Aorta (tissue), 5 donors: Measurements from ENCODE around the gene NOP9. TPM values are rescaled to one million over a fixed set of nuclear protein-coding genes. Genes with fewer than 3 reads are reported as not detected.

Experiments
- ATAC-seq: fragments of 200-7000 bp; cut with Tn5 transposase; one replicate; pipeline ENCODE4 v1.9.1; 2022; ENCODE audit warnings: moderate library complexity; ENCODE audit not compliant: low FRiP score
- DNase-seq, 2 donors: peaks; one replicate each; pipeline ENCODE4 v3.0.0-alpha.2; 2020
- H3K27ac ChIP-seq, 2 donors: one replicate each; pipeline ENCODE4 v1.5.1; 2013; ENCODE audit warnings: low read length in 2 of 2, mild to moderate bottlenecking in 2 of 2, moderate library complexity in 2 of 2, control low read depth in 1 of 2, inconsistent platforms in 1 of 2, low read depth in 1 of 2
- H3K27me3 ChIP-seq, 2 donors: one replicate each; pipeline ENCODE4 v1.6.1; 2013; ENCODE audit warnings: control low read depth in 1 of 2, low read length in 1 of 2, mild to moderate bottlenecking in 1 of 2, moderate library complexity in 1 of 2; ENCODE audit not compliant: insufficient read depth in 2 of 2, control insufficient read depth in 1 of 2
- H3K36me3 ChIP-seq, 2 donors: one replicate each; pipeline ENCODE4 v1.6.1; 2013; ENCODE audit warnings: control low read depth in 1 of 2, low read length in 1 of 2, mild to moderate bottlenecking in 1 of 2; ENCODE audit not compliant: insufficient read depth in 2 of 2, control insufficient read depth in 1 of 2
- H3K4me1 ChIP-seq, 2 donors: one replicate each; pipeline ENCODE4 v1.6.1; 2013; ENCODE audit warnings: low read length in 2 of 2, control low read depth in 1 of 2, mild to moderate bottlenecking in 1 of 2, moderate library complexity in 1 of 2; ENCODE audit not compliant: insufficient read depth in 2 of 2, control insufficient read depth in 1 of 2
- H3K4me3 ChIP-seq, 2 donors: one replicate each; pipeline ENCODE4 v1.5.1; 2013; ENCODE audit warnings: low read length in 2 of 2, control low read depth in 1 of 2, mild to moderate bottlenecking in 1 of 2
- H3K9me3 ChIP-seq: one replicate; pipeline ENCODE4 v1.6.1; 2013; ENCODE audit warnings: mild to moderate bottlenecking, low read length; ENCODE audit not compliant: control insufficient read depth
- WGBS, 2 donors: extraction: QIAGEN DNeasy Blood & Tissue Kit; methylation state at CpG; one replicate each; pipeline ENCODE4 v1.1.7; 2013; 5-methylcytosine and 5-hydroxymethylcytosine counted together
- intact Hi-C, 2 donors: fragments of 100-400 bp; cut with DNase I; formaldehyde crosslinking; loops; one replicate each; pipeline versions ENCODE4 v1.14.2 to v1.15.0; 2022
- polyA plus RNA-seq, 2 donors: library from polyadenylated mRNA; stranded (reverse); fragments of 200-250 nt; gene quantifications; one replicate each; pipeline ENCODE4 v1.2.3, GENCODE V29; 2013
- total RNA-seq, 2 donors: library from RNA; stranded (reverse); fragmentation: NEBNext Ultra II Directional; extraction: Animal tissue kit (Norgen Biotek cat#: 25700); gene quantifications; one replicate each; pipeline ENCODE4 v1.2.1, GENCODE V29; 2021
- donor health status: healthy with polysubstance abuse.
- donor health status: Bipolar disorder and iron deficiency.
- donor health status: DM: no; HTN: no; CAD: no.
- donor health status: DM: no; HTN: no; CAD: no.
- donor health status: DM: yes; HTN: yes; CAD: no.

NOP9 gene
- total and polyA plus RNA-seq, 4 donors = 7.9 to 19.9 (median 14.3) TPM

- whole genome bisulfite sequencing, 2 donors = 92 to 95% methylated on average over 12 of the region's 12 CpGs
- Histone ChIP-seq H3K36me3 (no peaks in the 10 kb centered on the region), H3K4me1 (no peaks in the 10 kb centered on the region), H3K27me3 (no peaks in the 10 kb centered on the region), H3K4me3 (no peak overlapping the region), H3K27ac (no peak overlapping the region), H3K9me3 (no peaks in the 10 kb centered on the region)
- DNase-seq (no peak), ATAC-seq (no peak)
- intact Hi-C loops = no loop called here
These were observed 43.5 kb upstream of the NOP9 start for GRCh38 chr14:24255931-24256711.

GRCh38 chr14:24256960-24257359, 42.7 kb upstream of the NOP9 start:
- Histone ChIP-seq H3K4me3 (no peak overlapping the region), H3K4me1 (no peaks in the 10 kb centered on the region), H3K9me3 (no peaks in the 10 kb centered on the region), H3K36me3 (no peaks in the 10 kb centered on the region), H3K27ac (no peak overlapping the region), H3K27me3 (no peaks in the 10 kb centered on the region)
- intact Hi-C loops = no loop called here
- DNase-seq = no peak
- WGBS, 2 donors = 65 to 66% methylated on average over 4 of the region's 4 CpGs
- ATAC-seq = no peak

- intact Hi-C loops = no loop called here
- DNase-seq (no peak), ATAC-seq (no peak)
- Histone ChIP-seq H3K9me3 (no peaks in the 10 kb centered on the region), H3K4me1 (no peaks in the 10 kb centered on the region), H3K27me3 (no peaks in the 10 kb centered on the region), H3K27ac (no peak overlapping the region), H3K4me3 (no peak overlapping the region), H3K36me3 (no peaks in the 10 kb centered on the region)
- WGBS, 2 donors = 85 to 86% methylated on average over 9 of the region's 9 CpGs
These were observed 41.5 kb upstream of the NOP9 start for GRCh38 chr14:24258119-24258518.

- no peaks in the 10 kb centered on the region for H3K36me3 ChIP-seq
- no peaks in the 10 kb centered on the region for H3K9me3 ChIP-seq
- no peaks in the 10 kb centered on the region for H3K27me3 ChIP-seq
- no peaks in the 10 kb centered on the region for H3K4me1 ChIP-seq
- ATAC-seq (no peak), DNase-seq (no peak)
- no peak overlapping the region for H3K4me3 ChIP-seq
- H3K27ac ChIP-seq = no peak overlapping the region
- 90 to 92% methylated on average over 18 of the region's 18 CpGs for WGBS, 2 donors
- intact Hi-C loops = no loop called here
These were observed 40.9 kb upstream of the NOP9 start for GRCh38 chr14:24258548-24259265.

GRCh38 chr14:24259282-24260025, 40.2 kb upstream of the NOP9 start:
- Histone ChIP-seq H3K36me3 (no peaks in the 10 kb centered on the region), H3K4me1 (no peaks in the 10 kb centered on the region), H3K4me3 (no peak overlapping the region), H3K27ac (no peak overlapping the region), H3K9me3 (no peaks in the 10 kb centered on the region), H3K27me3 (no peaks in the 10 kb centered on the region)
- WGBS, 2 donors = 61 to 67% methylated on average over 16 of the region's 16 CpGs
- ATAC-seq (no peak), DNase-seq (no peak)
- intact Hi-C loops = no loop called here

- Histone ChIP-seq H3K9me3 (no peaks in the 10 kb centered on the region), H3K4me1 (no peaks in the 10 kb centered on the region), H3K36me3 (no peaks in the 10 kb centered on the region), H3K4me3 (no peak overlapping the region), H3K27ac (no peak overlapping the region), H3K27me3 (no peaks in the 10 kb centered on the region)
- no peak for ATAC-seq
- intact Hi-C loops = no loop called here
- WGBS, 2 donors = 89% methylated on average over 16 of the region's 16 CpGs
- DNase-seq = no peak
These were observed 39.4 kb upstream of the NOP9 start for GRCh38 chr14:24260026-24260779.

GRCh38 chr14:24260780-24261157, 38.9 kb upstream of the NOP9 start:
- no peaks in the 10 kb centered on the region for H3K9me3 ChIP-seq
- 78 to 83% methylated on average over 4 of the region's 4 CpGs for WGBS, 2 donors
- intact Hi-C loops = no loop called here
- no peaks in the 10 kb centered on the region for H3K4me1 ChIP-seq
- H3K4me3 ChIP-seq = no peak overlapping the region
- DNase-seq = no peak
- no peak for ATAC-seq
- peaks cover 0 to 1% of the 10 kb centered on the region in 2 donors for H3K36me3 ChIP-seq
- no peaks in the 10 kb centered on the region for H3K27me3 ChIP-seq
- no peak overlapping the region for H3K27ac ChIP-seq

- intact Hi-C loops = no loop called here
- DNase-seq (peak in 1 of 2 donors; percentile 75), ATAC-seq (no peak)
- H3K27me3 ChIP-seq = no peaks in the 10 kb centered on the region
- H3K4me3 ChIP-seq = no peak overlapping the region
- WGBS, 2 donors = 90 to 91% methylated on average over 20 of the region's 20 CpGs
- no peaks in the 10 kb centered on the region for H3K9me3 ChIP-seq
- H3K27ac ChIP-seq = no peak overlapping the region
- peaks cover 0 to 1% of the 10 kb centered on the region in 2 donors for H3K36me3 ChIP-seq
- H3K4me1 ChIP-seq = no peaks in the 10 kb centered on the region
These were observed 38.2 kb upstream of the NOP9 start for GRCh38 chr14:24261256-24261968.
